ENCODE measurements around the gene LRRC37B. TPM values are rescaled to one million over a fixed set of nuclear protein-coding genes. Genes with fewer than 3 reads are reported as not detected.

The LRRC37B gene
- 10 to 100 TPM; 14.7 to 22.4 (median 16.8) TPM for total RNA-seq

- TF ChIP-seq CTCF (IDR thresholded peaks at IDR 0.05; ENCODE audit: low read depth) = no peak
Measured at GRCh38 chr17:32006957-32007462, at the start of gene LRRC37B. Gene LRRC37B, plus strand, starts transcription at chr17:32007383. Its CDS starts 14,010 bp downstream, at chr17:32021393.

- TF ChIP-seq CTCF (IDR thresholded peaks at IDR 0.05; ENCODE audit: low read depth) = no peak
Measured at GRCh38 chr17:31967648-31968047, 39.5 kb upstream of the LRRC37B start.

DNA sequence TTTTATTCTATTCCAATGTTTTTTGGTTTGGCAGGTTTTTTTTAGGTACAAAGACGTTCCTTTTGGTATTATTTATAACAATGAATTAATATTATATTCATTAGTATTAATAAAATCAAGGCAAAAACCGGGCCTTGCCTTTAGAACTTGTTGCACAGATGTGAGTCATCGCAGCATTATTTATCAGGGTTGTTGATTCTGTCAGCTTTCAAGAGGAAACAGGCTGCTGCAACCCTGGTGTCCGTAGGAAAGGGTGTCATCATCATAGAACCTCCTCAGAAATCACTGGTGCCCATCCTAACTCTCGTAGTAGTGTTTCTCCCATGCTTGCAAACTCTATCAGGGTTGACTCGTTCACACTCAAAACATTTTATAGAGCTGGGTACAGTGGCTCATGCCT is 10.2 kb upstream of the LRRC37B start:
- TF ChIP-seq CTCF (IDR thresholded peaks at IDR 0.05; ENCODE audit: low read depth) = no peak

- TF ChIP-seq CTCF (IDR thresholded peaks at IDR 0.05; ENCODE audit: low read depth) = no peak
Measured at GRCh38 chr17:32007463-32008298, 498 bp downstream of the LRRC37B start.

DNA sequence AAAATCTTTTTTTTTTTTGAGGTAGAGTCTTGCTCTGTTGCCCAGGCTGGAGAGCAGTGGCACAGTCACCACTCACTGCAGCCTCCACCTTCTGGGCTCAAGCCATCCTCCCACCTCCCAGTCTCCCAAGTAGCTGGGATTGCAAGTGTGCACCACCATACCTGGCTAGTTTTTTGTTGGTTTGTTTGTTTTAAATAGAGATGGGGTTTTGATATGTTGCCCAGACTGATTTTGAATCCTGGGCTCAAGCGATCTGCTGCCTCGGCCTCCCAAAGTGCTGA is 2.0 kb downstream of the LRRC37B start:
- no peak for TF ChIP-seq CTCF (IDR thresholded peaks at IDR 0.05; ENCODE audit: low read depth)

DNA sequence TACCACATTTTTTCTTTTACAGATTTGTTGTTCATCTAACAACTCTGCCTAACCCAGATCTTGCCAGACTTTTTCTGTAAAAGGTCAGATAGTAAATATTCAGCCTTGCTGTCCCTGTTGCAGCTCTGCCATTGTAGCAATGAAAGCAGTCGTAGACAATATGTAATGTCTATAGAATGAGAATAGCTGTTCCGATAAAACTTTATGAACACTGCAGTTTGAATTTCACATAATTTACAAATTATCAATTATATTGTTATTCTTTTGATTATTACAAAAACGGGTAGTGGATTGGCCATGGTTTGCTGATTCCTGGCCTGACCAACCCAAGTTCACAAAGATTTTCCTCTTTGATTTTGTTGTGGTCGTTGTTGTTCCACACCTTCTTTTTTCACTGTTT is 2.9 kb downstream of the LRRC37B start:
- no peak for TF ChIP-seq CTCF (IDR thresholded peaks at IDR 0.05; ENCODE audit: low read depth)

DNA sequence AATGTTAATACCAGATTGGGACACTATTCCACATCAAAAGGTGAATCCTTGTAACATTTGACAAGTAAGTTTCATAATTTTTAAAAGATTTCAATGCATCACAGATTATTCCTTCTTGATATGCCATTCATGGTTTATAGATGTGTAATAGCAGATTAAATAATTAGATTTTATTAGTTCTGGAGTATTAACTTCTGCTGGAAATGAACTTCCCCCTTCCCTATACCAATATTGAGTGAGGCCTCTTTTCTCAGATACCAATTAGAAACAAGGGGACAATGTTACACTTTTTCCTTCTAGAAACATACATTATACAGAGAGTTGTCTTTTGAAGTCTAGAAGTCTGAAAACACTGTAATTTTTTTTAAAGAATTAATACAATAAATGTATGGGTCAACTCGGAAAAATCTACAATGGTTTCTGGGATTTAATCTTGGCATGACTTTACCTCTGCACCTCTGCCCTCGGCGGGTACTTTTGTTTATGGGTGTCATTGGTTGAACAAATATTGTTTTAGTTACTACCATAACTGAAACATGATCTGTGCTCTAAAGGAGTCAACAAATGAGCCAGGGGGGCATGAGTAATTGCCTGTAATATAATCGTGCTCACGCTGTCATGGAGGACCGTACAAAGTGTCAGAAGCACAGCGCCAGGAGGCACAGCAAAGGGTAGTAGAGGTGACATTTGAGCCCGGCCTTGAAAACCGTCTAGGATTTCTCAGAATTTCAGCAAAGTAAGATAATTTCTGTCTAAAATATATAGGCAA is 8.2 kb downstream of the LRRC37B start:
- TF ChIP-seq CTCF (IDR thresholded peaks at IDR 0.05; ENCODE audit: low read depth) = no peak

Measured in subcutaneous adipose tissue (tissue), 4 donors.